GM18909 (cell line): ENCODE results near the gene VN1R5.

Experiments used
- ATAC-seq: cut with Tn5 transposase; IDR thresholded peaks from one replicate; pipeline ENCODE4 v1.9.1; 2021; ENCODE audit warnings: mild to moderate bottlenecking; ENCODE audit not compliant: unreplicated experiment, poor library complexity

VN1R5 gene

DNA sequence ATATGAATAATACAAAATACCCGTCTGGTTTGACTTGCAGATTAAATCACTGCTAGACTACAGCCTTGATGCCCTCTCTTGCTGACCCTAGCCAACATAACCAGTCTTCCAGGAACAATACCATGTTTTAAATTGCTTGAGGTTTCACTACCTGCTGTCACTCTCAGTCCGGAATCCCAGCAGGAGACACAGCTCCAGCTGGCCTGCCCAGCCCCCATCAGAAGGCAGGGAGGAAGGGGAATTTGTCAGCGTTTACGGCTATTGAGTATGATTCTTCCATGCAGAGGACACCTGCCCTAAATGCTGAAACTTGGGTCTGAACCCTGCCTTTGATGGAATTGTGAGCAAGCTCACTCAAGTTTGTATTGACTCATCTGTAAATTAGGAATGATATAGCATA lies 42.8 kb downstream of the VN1R5 start:
- ATAC-seq = no peak

DNA sequence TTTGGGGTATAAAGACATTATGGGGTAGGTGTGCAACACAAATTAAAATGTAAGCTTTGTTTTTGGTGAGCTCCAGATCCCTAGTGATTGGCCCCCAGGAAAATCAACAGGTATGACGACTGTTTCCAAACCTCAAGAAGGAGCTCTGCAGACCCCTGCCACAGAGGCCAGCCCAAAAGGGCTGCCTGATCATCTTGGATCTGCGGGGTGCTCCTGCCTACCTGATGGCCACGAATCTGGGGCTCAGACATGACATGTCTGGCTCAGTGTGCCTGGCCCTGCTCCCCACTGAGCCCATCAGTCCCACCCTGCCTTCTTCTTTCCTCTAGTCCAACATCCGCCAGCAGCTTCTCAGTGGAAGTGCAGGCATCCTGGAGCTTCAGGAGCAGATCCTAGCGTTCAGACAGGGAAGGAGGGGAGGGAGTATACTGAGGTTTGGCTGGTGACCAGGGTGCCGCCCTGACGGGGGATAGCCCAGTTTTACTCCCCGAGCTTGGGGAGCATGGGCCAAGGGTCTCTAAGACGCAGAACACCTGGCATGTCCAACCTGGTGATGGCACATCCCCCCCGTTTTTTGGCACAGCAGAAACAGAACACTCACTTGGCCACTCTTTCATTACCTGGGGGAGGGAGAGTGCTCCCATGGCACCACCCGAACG lies 44.0 kb downstream of the VN1R5 start:
- ATAC-seq = no peak

DNA sequence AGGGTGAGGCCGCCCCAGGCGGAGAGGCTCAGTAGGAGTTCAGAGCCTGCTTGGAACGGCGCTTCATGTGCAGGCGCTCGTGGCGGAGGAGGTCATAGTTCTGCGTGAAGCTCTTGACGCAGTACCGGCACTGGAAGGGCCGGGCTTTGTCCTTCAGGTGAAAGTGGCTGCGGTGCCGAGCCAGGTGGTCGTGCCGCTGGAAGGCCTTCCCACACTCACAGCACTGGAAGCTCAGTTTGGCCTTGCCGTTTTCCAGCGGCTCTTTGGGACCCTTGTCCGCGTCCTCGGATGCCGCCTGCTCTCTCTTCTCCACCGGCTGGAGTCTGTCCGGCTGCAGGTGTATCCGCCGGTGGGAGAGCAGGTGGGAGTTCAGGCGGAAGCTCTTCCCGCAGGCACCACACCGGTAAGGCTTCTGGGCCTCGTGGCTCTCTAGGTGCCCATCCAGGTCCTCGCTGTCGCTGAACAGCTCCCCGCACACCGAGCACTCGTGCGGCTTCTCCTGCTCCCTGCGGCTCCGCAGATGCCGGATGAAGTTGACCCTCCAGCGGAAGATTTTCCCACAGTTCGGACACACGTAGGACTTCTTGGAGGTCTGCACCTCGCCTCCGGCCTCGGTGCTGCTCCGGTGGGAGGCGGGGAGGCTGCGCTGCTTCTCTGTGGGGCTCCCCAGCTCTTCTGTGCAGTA lies 44.8 kb downstream of the VN1R5 start:
- no peak for ATAC-seq

DNA sequence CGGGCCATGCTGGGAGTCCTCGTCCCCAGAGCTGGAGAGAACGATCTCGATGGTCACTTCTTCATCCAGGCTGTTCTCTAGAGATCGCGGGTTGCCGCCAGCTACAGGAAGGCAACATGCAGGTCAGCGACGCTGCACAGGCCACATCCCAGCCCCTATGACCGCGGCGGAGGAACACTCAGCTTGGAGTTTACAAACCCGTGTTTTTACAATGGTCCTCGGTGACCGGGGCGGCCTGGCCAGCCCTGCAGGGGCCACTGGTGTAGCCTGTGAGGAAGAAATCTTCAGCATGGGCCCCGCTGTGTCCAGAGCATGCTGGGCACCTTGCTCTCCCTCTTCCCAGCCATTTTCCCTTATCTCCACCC lies 45.3 kb downstream of the VN1R5 start:
- ATAC-seq = no peak

DNA sequence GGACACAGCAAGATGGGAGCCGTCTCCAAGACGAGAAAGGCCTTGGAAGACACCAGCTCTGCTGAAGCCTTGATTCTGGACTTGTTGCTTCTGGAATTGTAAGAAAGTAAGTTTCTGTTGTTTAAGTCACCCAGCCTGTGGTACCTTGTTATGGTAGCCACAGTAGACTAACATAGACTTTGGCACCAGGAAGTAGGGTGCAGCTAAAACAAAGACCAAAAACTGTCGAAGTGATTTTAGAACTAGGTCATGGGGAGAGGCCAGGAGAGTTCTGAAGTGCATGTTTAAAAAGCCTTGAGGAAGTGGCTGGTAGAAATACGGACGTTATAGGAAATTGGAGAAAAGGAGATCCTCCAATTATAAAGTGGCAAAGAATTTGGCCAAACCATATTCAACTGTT lies 47.3 kb downstream of the VN1R5 start:
- no peak for ATAC-seq

DNA sequence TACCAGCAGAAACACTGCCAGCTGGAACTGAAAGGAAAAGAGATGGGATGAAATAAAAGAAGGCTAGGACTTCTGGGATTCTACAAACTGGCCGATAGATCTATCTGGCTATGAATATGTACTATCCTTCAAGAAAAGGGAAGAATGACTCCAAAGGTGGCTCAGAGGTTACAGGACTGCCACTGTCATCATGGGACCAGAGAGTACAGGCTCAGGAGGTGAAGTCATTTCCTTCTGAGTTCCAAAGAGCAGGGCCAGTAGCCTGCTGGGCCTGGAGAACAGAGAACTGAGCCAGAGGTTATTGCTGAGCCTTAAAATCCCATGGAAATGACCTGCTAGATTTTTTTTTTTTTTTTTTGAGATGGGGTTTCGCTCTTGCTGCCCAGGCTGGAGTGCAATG lies 48.2 kb downstream of the VN1R5 start:
- ATAC-seq = no peak
